ENCODE measurements around the gene TPP1. TPM values are rescaled to one million over a fixed set of nuclear protein-coding genes. Genes with fewer than 3 reads are reported as not detected.
A peak's percentile ranks its signal among the peaks of the same experiment; 100 is the strongest.

Gene TPP1
- total and polyA plus RNA-seq, 7 donors = 13.2 to 60.3 (median 47.9) TPM

DNA sequence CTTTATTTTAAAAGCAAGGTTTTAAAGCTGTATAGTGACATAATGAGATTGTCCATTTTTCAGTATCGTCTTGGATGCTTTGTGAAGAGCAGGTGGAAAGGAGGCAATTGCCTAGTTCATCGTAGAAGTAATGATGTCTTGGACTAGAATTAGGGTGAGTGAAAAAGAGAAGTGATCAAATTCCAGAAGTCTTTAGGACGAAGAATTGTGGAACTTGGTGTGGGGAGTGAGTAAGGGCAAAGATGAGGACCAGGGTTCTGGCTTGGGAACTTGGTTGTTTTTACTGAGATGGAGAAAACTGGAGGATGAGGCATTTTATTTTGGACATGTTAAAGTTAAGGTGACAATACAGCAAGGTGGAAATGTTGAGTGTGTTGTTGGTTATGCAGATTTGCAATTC is 14.4 kb downstream of the TPP1 start:
- no peak for TF ChIP-seq POLR2AphosphoS5 (IDR thresholded peaks at IDR 0.05)
- TF ChIP-seq EP300 (IDR thresholded peaks at IDR 0.05) = no peak
- TF ChIP-seq POLR2A (IDR thresholded peaks at IDR 0.05) = no peak
- TF ChIP-seq, protein P1, sequence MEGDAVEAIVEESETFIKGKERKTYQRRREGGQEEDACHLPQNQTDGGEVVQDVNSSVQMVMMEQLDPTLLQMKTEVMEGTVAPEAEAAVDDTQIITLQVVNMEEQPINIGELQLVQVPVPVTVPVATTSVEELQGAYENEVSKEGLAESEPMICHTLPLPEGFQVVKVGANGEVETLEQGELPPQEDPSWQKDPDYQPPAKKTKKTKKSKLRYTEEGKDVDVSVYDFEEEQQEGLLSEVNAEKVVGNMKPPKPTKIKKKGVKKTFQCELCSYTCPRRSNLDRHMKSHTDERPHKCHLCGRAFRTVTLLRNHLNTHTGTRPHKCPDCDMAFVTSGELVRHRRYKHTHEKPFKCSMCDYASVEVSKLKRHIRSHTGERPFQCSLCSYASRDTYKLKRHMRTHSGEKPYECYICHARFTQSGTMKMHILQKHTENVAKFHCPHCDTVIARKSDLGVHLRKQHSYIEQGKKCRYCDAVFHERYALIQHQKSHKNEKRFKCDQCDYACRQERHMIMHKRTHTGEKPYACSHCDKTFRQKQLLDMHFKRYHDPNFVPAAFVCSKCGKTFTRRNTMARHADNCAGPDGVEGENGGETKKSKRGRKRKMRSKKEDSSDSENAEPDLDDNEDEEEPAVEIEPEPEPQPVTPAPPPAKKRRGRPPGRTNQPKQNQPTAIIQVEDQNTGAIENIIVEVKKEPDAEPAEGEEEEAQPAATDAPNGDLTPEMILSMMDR (IDR thresholded peaks at IDR 0.05) = no peak
- peak overlapping the region; percentile 98 to 99 (median 98) for H3K27ac ChIP-seq
- H3K9me3 ChIP-seq = no peaks in the 10 kb centered on the region
- H3K27me3 ChIP-seq = no peaks in the 10 kb centered on the region
- H3K36me3 ChIP-seq = peaks cover 26 to 42% (median 37%) of the 10 kb centered on the region in 4 donors
- intact Hi-C loops (cut with DNase I) = loop anchor here (5.0 kb wide), 2 partner anchors 78 to 122 kb away; partner anchors contain the start of genes ARFIP2, MRPL17 and TIMM10B
- no peak for DNase-seq
- WGBS, 2 donors = 25 to 42% methylated on average over 3 of the region's 3 CpGs
- H3K4me1 ChIP-seq = peaks cover 0 to 81% (median 71%) of the 10 kb centered on the region in 4 donors
- H3K4me3 ChIP-seq = peak overlapping the region; percentile 76 to 95 (median 84)

DNA sequence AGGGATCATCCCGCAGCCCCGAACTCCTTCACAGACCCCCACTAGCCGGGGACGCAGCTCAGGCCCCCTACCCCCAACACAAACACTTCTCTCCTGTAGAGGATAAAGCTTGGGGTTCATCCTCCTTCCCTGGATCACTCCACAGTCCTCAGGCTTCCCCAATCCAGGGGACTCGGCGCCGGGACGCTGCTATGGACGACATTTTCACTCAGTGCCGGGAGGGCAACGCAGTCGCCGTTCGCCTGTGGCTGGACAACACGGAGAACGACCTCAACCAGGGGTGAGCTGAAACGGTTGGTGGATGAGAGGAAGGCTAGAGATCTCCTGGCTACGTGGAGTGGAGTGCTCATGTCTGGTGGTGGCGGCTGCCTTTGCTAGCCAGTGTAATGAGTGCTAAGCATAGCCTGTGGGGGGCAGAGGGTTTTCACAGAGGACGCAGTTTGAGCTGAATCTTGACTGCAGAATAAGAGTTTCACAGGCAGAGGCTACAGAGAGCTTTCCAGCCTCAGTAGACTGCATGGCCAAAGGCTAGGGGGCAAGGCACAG is 15.1 kb downstream of the TPP1 start:
- peak; percentile 79 for DNase-seq
- Histone ChIP-seq H3K27me3 (no peaks in the 10 kb centered on the region), H3K4me1 (peaks cover 0 to 81% (median 67%) of the 10 kb centered on the region in 4 donors), H3K9me3 (no peaks in the 10 kb centered on the region), H3K27ac (peak overlapping the region; percentile 98 to 99 (median 98)), H3K4me3 (peak overlapping the region; percentile 76 to 95 (median 84)), H3K36me3 (peaks cover 24 to 42% (median 37%) of the 10 kb centered on the region in 4 donors)
- no peak for TF ChIP-seq EP300 (IDR thresholded peaks at IDR 0.05)
- peak; percentile 8 to 76 (median 66) for TF ChIP-seq POLR2AphosphoS5 (IDR thresholded peaks at IDR 0.05)
- TF ChIP-seq, protein P1 (IDR thresholded peaks at IDR 0.05) = no peak
- TF ChIP-seq POLR2A (IDR thresholded peaks at IDR 0.05) = peak in 1 of 2 donors; percentile 26
- intact Hi-C loops (cut with DNase I) = loop anchor here (5.0 kb wide), 2 partner anchors 78 to 122 kb away; partner anchors contain the start of genes ARFIP2, MRPL17 and TIMM10B
- 0% methylated on average over 20 of the region's 20 CpGs for WGBS, 2 donors

DNA sequence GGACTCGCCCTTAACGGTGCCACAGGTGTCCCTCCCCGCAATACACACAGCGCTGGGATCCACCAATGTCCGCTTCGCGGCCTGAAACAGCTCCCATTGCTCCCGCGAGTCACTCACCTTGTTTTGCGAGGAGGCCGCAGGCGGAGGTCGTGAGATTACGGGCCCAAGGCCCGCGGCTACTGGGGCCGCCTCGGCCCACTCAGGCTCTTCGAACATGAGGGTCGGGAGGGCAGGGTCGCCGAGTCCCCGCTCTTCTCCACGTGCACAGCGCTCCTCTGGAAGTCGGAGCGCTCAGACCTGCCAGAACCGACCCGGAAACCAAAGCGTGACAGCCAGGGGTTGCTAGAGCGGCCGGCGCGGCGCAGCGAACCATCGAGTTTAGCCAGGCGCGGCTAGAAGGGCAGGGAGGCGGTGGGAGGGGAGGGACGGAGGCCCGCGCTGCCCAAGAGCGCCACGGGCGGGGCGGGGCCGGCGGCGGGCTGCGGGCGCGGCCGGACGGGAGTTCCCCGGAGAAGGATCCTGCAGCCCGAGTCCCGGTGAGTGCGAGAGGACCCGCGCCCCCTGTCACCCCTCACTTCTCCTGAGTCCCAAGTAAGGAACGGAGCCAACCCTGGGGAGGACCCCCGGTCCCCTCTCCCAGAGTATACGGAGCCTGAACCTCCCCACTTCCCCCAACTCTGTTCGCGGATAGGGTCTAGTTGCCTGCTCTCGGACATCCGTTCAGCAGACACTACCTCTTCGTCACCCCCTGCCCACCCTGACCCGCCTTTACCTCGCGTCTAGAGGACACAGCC is 15.7 kb downstream of the TPP1 start, which contains the start of the genes ILK and RRP8:
Gene ILK, plus strand, starts transcription at position 488 of the 794 bp plus-strand sequence. CDS start 498 bp downstream, outside the sequence.
Gene RRP8, minus strand, starts transcription at position 330 of the 794 bp plus-strand sequence. Its CDS starts 114 bp downstream, at position 216.
- DNase-seq = peak; percentile 96
- H3K27me3 ChIP-seq = no peaks in the 10 kb centered on the region
- peak within 1 kb of the TSS; percentile 76 to 95 (median 84) for H3K4me3 ChIP-seq
- H3K4me1 ChIP-seq = peaks cover 0 to 81% (median 63%) of the 10 kb centered on the region in 4 donors
- peaks cover 20 to 41% (median 31%) of the 10 kb centered on the region in 4 donors for H3K36me3 ChIP-seq
- intact Hi-C loops (cut with DNase I) = loop anchor here (5.0 kb wide), 2 partner anchors 79 to 121 kb away; partner anchors contain the start of genes ARFIP2, MRPL17 and TIMM10B
- peak within 1 kb of the TSS; percentile 98 to 99 (median 98) for H3K27ac ChIP-seq
- TF ChIP-seq, protein P1 (IDR thresholded peaks at IDR 0.05) = no peak
- no peak for TF ChIP-seq EP300 (IDR thresholded peaks at IDR 0.05)
- peak; percentile 87 to 96 (median 94) for TF ChIP-seq POLR2AphosphoS5 (IDR thresholded peaks at IDR 0.05)
- peak; percentile 73 to 86 for TF ChIP-seq POLR2A (IDR thresholded peaks at IDR 0.05)
- WGBS, 2 donors = 0% methylated on average over 72 of the region's 72 CpGs
- H3K9me3 ChIP-seq = no peaks in the 10 kb centered on the region

DNA sequence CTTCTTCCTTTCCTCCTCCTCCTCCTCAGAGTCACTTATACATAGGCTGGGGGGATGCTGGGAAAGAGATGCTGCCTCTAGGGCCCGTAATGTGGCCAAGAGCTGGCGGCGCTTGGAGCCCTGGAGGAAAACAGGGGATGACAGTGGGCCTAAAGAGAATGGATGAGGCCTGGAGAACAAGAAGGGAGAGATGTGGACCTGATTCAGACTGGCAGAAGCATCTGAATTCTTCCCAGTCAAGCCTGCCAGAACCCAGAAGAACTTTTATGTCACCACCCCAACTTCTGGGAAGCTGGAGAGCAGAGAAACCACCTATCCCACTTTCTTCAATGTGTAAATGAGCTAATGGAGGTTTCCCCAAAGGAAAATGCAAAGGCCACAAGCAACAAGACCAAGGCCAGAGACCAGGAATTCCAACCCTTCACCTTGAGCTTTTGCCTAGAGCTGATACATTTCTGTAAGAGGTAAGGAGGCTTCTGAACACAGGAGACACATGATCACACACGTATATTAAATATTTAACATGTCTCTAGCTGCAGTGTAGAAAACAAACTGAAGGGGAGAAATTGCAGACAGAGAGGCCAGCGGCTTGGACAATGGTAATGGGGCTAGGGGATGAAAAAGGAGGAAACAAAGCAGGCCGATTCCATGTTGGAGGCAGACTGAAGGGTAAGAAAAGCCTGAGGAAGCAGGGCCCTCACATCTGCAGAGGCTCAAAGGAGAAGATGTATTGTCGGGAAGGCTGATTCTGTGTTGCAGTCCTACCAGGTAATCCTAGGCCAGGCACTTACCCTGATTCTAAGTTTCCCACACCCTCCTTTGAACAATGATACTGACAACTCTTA is 16.9 kb downstream of the TPP1 start:
- Histone ChIP-seq H3K36me3 (peaks cover 17 to 39% (median 26%) of the 10 kb centered on the region in 4 donors), H3K4me3 (peak overlapping the region; percentile 76 to 95 (median 84)), H3K4me1 (peaks cover 0 to 81% (median 62%) of the 10 kb centered on the region in 4 donors), H3K27ac (peak overlapping the region; percentile 98 to 99 (median 98)), H3K9me3 (no peaks in the 10 kb centered on the region), H3K27me3 (no peaks in the 10 kb centered on the region)
- TF ChIP-seq EP300 (IDR thresholded peaks at IDR 0.05) = no peak
- no peak for TF ChIP-seq POLR2AphosphoS5 (IDR thresholded peaks at IDR 0.05)
- no peak for TF ChIP-seq POLR2A (IDR thresholded peaks at IDR 0.05)
- TF ChIP-seq, protein P1 (IDR thresholded peaks at IDR 0.05) = no peak
- DNase-seq = peak; percentile 51
- 44 to 58% methylated on average over 7 of the region's 7 CpGs for WGBS, 2 donors
- intact Hi-C loops (cut with DNase I) = loop anchor here (5.0 kb wide), 2 partner anchors 80 to 120 kb away; partner anchors contain the start of genes ARFIP2, MRPL17 and TIMM10B
